ENCODE measurements around the gene CDCP1. TPM values are rescaled to one million over a fixed set of nuclear protein-coding genes. Genes with fewer than 3 reads are reported as not detected.

The CDCP1 gene
- total RNA-seq, 2 donors from 2014 or later, result 14.3 to 21.5 TPM

DNA sequence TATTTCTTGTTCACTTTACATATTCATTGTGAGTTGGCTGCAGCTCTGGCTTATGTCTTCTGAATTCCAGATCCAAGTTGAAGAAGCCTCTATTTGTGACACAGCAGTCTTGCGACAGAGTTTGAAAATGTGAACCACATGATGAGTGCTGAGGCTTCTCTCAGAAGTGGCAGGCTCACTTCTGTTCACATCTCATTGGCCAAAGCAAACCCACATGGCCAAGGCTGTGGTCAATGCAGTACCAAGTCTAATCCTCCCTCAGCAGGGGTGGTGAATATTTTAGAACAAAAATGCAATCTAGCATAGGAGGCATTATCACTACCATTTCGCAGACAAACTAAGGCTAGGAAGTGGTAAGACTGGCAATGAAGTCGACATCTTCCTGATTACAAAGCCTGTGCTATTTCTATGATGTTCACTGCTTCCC, 45.2 kb downstream of the CDCP1 start:
- intact Hi-C loops (cut with DNase I), result no loop called here
- TF ChIP-seq POLR2A (IDR thresholded peaks at IDR 0.05) (no peak), POLR2AphosphoS5 (IDR thresholded peaks at IDR 0.05) (no peak)
- TF ChIP-seq, protein P1, sequence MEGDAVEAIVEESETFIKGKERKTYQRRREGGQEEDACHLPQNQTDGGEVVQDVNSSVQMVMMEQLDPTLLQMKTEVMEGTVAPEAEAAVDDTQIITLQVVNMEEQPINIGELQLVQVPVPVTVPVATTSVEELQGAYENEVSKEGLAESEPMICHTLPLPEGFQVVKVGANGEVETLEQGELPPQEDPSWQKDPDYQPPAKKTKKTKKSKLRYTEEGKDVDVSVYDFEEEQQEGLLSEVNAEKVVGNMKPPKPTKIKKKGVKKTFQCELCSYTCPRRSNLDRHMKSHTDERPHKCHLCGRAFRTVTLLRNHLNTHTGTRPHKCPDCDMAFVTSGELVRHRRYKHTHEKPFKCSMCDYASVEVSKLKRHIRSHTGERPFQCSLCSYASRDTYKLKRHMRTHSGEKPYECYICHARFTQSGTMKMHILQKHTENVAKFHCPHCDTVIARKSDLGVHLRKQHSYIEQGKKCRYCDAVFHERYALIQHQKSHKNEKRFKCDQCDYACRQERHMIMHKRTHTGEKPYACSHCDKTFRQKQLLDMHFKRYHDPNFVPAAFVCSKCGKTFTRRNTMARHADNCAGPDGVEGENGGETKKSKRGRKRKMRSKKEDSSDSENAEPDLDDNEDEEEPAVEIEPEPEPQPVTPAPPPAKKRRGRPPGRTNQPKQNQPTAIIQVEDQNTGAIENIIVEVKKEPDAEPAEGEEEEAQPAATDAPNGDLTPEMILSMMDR (IDR thresholded peaks at IDR 0.05), result no peak

DNA sequence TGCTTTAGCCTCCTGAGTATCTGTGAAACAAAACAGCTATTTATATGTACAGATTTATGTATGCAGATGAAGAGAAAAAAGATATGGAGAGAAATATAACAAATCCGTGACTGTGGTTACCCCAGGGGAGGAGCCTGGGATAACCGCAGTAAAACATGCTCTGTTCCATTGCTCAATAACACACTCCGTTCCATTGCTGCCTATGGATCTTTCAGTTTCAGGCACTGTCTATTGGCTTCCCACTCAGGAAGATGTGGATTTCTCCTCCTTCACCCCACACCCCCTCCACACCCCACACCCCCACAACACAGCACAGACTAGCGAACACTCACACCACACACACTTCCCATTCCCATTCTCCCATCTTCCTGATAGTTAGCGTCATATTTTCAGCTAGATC, 47.9 kb downstream of the CDCP1 start:
- TF ChIP-seq POLR2AphosphoS5 (IDR thresholded peaks at IDR 0.05), result no peak
- TF ChIP-seq, protein P1 (IDR thresholded peaks at IDR 0.05), result no peak
- no peak for TF ChIP-seq POLR2A (IDR thresholded peaks at IDR 0.05)
- no peak overlapping the region for H3K4me3 ChIP-seq
- no peak for DNase-seq (ENCODE audit: low spot score)
- H3K36me3 ChIP-seq, result no peaks in the 10 kb centered on the region
- WGBS, result 93% methylated on average over 5 of the region's 5 CpGs
- intact Hi-C loops (cut with DNase I), result no loop called here
- no peaks in the 10 kb centered on the region for H3K27me3 ChIP-seq (replicated peaks; ENCODE audit: insufficient read depth)
- peaks cover 3% of the 10 kb centered on the region for H3K4me1 ChIP-seq (replicated peaks)
- no peaks in the 10 kb centered on the region for H3K9me3 ChIP-seq
- H3K27ac ChIP-seq, result no peak overlapping the region

More for the DNA sequence above, 45.2 kb downstream of the CDCP1 start:
- 92% methylated on average over 3 of the region's 3 CpGs for WGBS
- DNase-seq (ENCODE audit: low spot score), result no peak
- H3K27me3 ChIP-seq (replicated peaks; ENCODE audit: insufficient read depth), result no peaks in the 10 kb centered on the region
- H3K4me1 ChIP-seq (replicated peaks), result no peaks in the 10 kb centered on the region
- no peak overlapping the region for H3K27ac ChIP-seq
- no peaks in the 10 kb centered on the region for H3K9me3 ChIP-seq
- no peaks in the 10 kb centered on the region for H3K36me3 ChIP-seq
- H3K4me3 ChIP-seq, result no peak overlapping the region

DNA sequence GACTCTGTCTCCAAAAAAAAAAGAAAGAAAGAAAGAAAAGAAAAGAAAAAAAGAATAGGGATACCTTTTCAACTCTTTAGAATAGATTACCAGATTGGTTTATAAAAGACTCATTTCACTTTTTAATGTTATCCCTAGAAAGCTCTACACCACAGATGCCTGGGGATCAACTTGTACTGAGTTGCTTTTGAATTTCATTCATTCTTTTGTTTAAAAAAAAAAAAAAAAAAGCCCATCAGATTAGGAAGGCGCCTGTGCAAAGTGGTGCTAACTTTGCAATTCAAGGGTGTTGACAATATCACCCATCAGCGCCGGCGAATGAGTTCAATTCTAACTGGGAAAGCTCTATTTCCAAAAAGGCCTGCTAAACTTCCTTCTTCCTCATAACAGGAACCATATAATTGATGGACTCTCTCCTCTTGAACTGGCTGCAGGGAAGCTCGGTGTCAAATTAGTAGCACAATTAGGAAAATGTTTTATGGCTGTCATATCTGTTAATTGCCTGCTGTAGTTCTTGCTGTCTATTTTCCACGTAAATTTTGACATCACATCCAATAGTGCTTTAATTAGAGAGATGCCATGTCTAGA, 48.8 kb downstream of the CDCP1 start:
- DNase-seq (ENCODE audit: low spot score), result no peak
- Histone ChIP-seq H3K27me3 (replicated peaks; ENCODE audit: insufficient read depth) (no peaks in the 10 kb centered on the region), H3K4me1 (replicated peaks) (peaks cover 8% of the 10 kb centered on the region), H3K9me3 (no peaks in the 10 kb centered on the region), H3K4me3 (no peak overlapping the region), H3K36me3 (no peaks in the 10 kb centered on the region), H3K27ac (no peak overlapping the region)
- no peak for TF ChIP-seq POLR2A (IDR thresholded peaks at IDR 0.05)
- TF ChIP-seq, protein P1 (IDR thresholded peaks at IDR 0.05), result no peak
- TF ChIP-seq POLR2AphosphoS5 (IDR thresholded peaks at IDR 0.05), result no peak
- intact Hi-C loops (cut with DNase I), result no loop called here
- 74% methylated on average over 6 of the region's 6 CpGs for WGBS

DNA sequence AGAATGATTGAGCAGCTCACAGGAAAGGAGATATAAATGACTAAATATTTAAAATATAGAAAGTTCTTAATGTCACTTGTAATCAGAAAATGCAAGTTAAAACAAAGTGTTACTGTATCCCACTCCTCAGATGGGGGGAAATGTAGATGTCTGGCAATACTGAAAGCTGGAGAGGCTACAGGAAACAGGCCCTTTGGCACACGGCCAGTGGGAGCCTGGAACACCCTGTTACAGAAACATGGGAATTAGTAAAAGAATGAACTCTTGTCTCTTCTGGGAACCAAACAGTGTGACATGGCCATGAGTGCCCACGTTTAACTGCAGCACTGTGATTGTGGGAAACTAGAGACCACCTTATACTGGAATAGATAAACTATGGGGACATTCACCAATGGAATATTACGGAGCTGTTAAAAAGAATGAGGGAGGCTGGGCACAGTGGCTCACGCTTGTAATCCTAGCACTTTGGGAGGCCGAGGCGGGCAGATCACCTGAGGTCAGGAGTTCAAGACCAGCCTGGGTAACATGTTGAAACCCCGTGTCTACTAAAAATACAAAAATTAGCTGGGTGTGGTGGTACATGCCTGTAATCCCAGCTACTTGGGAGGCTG, 50.2 kb downstream of the CDCP1 start:
- H3K4me3 ChIP-seq, result no peak overlapping the region
- no peak for DNase-seq (ENCODE audit: low spot score)
- WGBS, result 80% methylated on average over 7 of the region's 7 CpGs
- H3K9me3 ChIP-seq, result no peaks in the 10 kb centered on the region
- TF ChIP-seq, protein P1 (IDR thresholded peaks at IDR 0.05), result no peak
- no peak overlapping the region for H3K27ac ChIP-seq
- H3K27me3 ChIP-seq (replicated peaks; ENCODE audit: insufficient read depth), result no peaks in the 10 kb centered on the region
- H3K4me1 ChIP-seq (replicated peaks), result peaks cover 8% of the 10 kb centered on the region
- intact Hi-C loops (cut with DNase I), result no loop called here
- H3K36me3 ChIP-seq, result no peaks in the 10 kb centered on the region

DNA sequence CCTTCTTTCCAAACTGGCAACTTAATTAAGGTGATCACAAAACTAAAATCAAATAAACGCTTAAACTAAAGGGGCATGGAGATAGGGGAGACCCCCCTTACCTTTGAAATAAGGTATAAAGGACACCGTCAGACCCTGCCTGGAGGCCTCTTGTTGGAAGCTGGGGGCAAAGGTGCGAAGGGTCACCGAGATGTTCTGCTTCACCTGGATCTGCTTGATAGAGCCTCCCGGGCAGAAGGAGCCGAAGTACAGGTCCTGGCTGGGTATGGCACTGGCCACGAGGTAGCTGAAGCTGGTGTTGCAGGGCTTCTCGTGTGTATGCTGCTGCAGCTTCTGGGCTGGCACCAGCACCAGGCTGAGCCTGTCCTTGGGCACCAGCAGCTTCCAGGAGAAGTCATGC, 53.0 kb downstream of the CDCP1 start:
- no peaks in the 10 kb centered on the region for H3K9me3 ChIP-seq
- no peaks in the 10 kb centered on the region for H3K36me3 ChIP-seq
- TF ChIP-seq POLR2A (IDR thresholded peaks at IDR 0.05), result no peak
- TF ChIP-seq POLR2AphosphoS5 (IDR thresholded peaks at IDR 0.05), result no peak
- TF ChIP-seq, protein P1 (IDR thresholded peaks at IDR 0.05), result no peak
- no peak for DNase-seq (ENCODE audit: low spot score)
- no peaks in the 10 kb centered on the region for H3K27me3 ChIP-seq (replicated peaks; ENCODE audit: insufficient read depth)
- 74% methylated on average over 8 of the region's 8 CpGs for WGBS
- H3K27ac ChIP-seq, result peak overlapping the region; percentile 66 to 67
- peaks cover 19% of the 10 kb centered on the region for H3K4me1 ChIP-seq (replicated peaks)
- intact Hi-C loops (cut with DNase I), result no loop called here
- no peak overlapping the region for H3K4me3 ChIP-seq
